Activated CD8-positive, alpha-beta memory T cell treated with anti-CD3 and anti-CD28 coated beads for 4 hours (primary cell): ENCODE data around the gene HSF2.

Experiments used
- DNase-seq, 2 donors: peaks; one replicate each; pipeline ENCODE4 v3.0.0-alpha.2; 2020; ENCODE audit warnings: low read depth in 2 of 2

HSF2 gene

GRCh38 chr6:122399348-122400120 lies at the start of gene HSF2:
TSS of gene HSF2 (plus strand) at chr6:122399652. CDS start at chr6:122399738, 86 bp downstream.
- peak; percentile 83 to 91 for DNase-seq

GRCh38 chr6:122352981-122353664 lies 46.3 kb upstream of the HSF2 start:
- DNase-seq: no peak

DNA sequence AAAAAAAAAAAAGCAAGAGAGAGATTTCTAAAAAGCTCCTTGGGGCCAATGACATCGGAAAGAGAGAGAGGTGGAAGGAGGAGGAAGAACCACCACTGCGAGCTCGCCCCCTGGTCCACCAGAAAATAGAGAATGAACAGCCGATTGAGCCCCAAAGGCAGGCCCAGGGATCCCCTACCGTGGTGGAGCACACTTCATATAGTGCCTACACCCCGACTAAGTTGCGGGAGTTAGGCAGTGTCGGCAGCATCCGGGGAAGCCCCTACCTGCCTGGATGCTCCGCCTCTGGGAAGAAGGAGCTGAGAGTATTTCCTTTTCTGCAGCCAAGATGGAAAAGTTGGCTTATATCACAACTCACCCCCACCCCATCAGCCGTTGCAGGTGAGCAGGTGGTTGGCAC lies 38.6 kb upstream of the HSF2 start:
- no peak for DNase-seq

- DNase-seq: no peak
Measured at GRCh38 chr6:122361314-122361979, 38.0 kb upstream of the HSF2 start.

DNA sequence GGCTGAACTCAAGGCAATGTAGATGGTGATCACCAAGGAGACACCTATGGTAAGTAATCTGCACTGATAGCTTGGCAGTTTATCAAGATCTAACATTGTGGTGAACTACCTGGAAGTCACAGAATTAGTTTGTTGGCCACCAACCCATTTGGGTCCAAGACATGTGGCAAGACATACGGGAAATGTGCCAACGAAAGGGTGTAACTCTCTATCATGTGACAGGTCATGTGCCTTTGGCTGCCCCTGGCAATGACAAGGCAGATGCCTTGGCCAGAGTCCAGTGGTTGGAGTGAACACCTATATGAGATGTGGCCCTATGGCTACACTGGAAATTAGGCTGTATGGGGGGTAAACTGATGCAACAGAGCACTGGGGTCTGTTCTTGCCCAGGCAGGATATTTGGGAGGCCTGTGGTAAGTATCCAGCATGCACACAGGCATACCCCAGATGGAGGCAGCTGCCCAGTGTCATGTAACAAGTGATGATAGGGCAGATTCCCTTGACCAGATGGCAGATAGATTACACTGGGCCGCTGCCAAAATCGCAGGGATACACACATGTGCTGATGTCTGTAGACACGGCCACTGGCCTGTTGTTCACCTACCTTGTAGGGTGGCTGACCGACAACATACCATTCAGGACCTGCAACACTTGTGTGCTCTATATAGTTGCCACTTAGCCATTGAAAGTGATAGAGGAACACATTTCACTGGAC lies 35.5 kb upstream of the HSF2 start:
- no peak for DNase-seq

DNA sequence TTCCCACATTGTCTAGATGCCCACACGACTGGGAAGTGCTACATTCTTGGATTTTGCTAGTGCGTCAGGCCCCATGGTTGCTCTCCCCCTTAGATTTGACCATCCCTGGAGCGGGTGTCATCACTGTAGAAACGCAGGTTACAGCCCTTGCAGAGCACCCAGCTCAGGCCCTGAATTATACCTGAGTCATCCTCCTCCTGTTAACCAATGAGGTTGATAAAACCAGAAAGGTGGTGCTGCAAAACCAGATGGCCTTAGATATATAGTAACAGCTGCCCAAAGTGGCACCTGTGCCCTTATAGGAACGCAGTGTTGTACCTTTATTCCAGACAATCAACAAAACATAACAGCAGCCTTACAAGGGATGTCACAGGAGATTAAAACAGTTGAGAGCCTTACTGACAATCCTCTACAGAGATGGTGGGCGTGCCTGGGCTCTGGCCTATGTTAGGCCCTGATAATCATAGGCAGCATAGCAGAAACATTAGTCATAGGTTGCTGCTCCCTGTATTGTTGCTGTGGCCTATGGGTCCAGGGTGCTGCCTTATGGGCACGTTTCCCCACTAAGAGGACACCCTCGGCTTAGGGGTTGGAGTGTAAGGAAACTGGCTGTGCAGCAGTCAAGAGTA lies 33.6 kb upstream of the HSF2 start:
- DNase-seq: no peak

DNA sequence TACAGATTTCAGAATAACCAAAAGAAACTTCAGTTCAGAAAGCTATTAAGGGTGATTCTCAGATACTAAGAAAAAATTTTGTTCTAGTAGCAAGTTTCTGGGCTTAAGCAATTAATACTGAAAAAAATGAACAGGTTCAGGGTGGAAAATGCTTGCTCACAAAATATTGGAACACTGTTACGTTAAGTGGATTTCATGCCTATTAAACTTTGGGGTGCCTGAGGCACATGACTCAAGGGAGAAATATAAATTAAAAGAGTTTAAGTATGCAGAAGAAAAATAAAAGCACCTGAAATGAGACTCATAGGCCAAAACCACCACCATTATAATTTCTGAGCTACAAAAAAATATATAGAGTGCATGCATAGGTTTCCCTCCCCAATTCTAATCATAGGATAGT lies 32.3 kb upstream of the HSF2 start:
- no peak for DNase-seq

GRCh38 chr6:122369536-122369935 lies 29.9 kb upstream of the HSF2 start:
- no peak for DNase-seq

DNA sequence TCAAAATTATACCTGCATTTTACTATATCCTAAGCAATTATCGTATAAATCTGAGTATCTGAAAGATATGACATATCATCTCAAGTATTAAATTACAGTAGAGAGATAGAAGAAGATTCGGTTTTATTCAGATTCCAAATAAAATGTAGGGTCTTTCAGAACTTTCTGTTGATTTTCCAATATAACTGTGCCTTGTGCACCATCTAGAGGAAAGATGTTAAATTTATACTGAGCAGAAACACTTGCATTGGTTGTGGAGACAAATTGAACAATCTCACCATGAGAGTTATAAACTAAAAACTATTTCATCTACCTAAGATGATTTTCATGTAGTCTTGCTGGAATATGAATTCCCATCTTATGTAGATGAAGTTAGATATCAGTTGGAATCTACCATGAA lies 26.8 kb upstream of the HSF2 start:
- DNase-seq: no peak

GRCh38 chr6:122374307-122374706 lies 25.1 kb upstream of the HSF2 start:
- DNase-seq: no peak

DNA sequence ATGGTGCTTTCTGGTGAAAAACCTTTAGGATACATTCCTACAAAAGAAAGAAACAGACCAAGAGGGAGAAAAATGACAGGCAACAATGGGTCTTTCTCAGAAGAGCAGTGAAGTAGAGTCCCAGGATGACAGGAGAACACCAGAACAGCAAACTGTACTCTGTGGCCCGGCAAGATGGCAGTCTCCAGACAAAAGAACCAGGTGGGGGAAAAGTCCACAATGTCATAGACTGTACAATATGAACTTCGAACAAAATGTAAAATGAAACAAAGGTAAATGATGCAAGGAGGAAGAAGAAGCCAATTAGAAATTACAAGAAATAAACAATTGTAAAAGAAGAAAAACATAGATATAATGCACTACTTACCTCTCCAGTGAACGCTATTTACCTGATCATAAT lies 23.2 kb upstream of the HSF2 start:
- DNase-seq: no peak

DNA sequence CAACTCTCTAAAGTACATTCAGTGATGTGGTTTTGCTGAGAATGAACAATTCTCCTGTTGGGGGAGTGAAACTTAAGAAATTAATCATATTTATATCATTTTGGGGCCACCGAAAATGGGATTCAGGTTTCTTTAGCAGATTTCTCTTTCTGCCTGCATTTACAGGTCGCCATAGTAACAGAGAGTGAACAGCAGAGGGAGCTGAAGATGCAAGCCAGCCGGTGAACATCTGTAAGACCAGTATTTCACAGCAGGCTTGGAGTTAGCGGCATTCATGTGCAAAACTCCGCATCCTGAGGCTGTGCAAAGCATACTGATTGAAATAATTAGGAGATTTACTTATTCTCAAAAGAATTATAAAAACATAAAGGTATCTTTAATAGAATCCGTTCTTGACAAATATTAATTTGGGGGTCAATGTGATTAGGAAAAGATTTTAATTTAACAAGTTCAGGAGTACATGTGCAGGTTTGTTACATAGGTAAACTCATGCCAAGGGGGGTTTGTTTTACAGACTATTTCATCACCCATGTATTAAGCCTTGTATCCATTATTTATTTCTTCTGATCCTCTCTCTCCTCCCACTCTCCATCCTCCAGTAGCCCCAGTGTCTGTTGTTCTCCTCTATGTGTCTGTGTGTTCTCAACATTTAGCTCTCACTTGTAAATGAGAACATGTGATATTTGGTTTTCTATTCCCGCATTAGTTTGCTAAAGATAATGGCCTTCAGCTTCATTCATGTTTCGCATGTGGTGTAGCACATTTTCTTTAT lies 17.8 kb upstream of the HSF2 start:
- DNase-seq: peak; percentile 19 to 26

DNA sequence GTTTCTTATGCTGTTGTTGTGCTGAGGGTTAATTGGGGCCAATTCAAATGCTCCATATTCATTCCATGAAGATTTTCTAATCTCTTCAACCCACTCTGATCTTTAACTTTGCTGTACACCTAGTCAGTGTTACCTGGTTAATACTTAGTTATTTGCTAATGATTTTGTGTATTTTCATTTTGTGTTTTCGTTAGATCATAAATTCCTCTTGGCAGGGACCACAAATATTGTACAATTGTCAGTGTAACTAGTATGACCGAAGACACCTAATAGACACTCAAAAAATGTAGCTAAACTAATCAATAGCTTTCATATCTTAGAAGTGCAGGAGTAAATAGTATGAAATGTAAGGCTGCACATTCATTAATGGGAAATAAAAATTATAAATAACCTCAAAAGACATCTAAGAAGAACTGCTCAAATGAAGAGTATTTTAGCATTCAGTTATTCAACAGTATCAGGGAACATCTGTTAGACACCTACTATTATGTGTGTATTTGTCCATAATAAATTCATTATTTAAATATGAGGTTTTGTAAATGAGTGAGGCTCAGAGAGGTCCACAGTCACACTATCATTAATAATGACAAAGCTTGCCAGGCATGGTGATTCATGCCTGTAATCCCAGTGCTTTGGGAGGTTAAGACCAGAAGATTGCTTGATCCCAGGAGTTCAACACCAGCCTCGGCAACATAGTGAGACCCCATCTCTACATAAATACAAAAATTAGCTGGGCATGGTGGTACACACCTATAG lies 13.4 kb upstream of the HSF2 start:
- no peak for DNase-seq

- no peak for DNase-seq
Measured at GRCh38 chr6:122388945-122389344, 10.5 kb upstream of the HSF2 start.

DNA sequence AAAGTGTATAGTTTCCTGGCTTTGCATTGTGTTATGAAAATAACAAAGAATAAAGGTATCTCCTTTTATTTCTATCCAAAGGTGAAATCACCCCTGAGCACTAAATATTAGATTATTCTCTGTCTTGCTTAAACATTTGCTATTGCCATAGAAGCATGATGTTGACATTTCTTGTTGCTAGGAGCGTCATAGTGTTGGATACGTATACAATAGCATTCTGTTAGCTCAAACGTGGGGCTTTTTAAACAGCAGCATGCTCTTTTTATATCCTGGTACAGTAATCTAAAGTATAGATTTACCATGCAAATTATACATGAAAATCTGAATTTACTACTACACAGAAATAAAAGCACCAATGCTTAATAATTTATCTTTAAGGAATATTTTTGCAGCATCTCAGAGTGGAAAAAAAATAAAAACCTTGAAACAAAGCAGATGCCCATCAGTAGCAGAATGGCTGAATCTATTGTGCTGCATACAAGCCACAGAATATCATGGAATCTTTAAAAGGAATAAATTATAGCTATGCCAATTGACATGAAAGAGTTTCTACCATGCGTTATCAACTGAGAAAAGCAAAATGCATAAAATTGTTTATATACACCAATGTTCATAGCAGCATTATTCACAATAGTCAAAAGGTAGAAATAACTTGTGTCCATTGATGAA lies 9.6 kb upstream of the HSF2 start:
- DNase-seq: no peak

DNA sequence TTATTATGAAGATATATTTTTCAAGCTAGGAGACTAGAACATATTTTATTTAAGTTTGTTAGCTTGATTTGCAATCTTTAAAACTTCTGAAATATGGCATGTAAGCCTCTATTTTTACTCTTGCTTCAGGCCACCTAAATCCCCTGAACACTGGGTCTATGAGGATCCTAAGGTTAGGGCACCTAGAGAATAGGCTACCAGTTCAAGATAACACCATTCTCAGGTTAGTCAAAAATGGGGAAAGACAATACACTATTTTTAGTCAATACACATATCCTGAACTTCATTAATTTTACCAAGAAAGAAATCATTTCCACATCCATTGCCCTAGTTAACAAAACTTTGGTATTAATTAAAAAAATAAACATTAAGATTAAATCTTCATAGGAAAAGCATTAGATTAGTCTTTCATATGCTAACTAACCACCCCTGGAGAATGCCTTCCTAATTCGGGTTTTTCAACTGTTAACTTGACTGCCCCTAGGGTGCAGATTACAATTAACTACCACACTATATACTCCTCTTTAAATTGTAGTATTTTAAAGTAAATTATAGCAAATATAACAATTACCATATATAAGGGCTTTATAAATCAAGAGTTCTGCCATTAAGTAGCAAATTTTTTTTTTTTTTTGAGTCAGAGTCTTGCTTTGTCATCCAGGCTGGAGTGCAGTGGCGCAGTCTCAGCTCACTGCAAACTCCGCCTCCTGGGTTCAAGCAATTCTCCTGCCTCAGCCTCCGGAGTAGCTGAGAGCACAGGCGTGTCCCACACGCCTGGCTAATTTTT lies 6.7 kb upstream of the HSF2 start:
- DNase-seq: no peak

DNA sequence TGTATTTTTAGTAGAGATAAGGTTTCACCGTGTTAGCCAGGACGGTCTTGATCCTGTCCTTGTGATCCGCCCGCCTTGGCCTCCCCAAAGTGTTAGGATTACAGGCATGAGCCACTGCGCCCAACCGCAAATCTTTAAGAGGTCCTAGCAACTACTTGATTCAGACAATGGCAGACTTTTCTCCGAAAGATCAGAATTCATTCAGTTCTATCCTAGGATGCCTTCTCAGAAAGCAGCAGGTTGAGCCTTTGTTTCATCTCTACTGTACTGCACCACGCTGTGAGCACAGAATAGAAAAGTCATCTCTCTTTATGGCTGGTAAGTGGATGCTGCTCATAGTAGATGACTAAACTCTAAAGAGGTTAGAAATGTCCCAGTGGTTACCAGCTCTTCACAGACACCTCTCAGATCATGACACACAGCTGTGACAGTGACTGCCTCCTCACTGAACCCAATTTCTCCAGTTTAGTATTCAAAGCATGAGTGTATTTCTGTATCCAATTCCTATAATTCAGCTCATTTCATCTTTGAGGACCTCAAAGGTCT lies 6.0 kb upstream of the HSF2 start:
- DNase-seq: no peak

GRCh38 chr6:122394016-122394415 lies 5.4 kb upstream of the HSF2 start:
- DNase-seq: no peak

DNA sequence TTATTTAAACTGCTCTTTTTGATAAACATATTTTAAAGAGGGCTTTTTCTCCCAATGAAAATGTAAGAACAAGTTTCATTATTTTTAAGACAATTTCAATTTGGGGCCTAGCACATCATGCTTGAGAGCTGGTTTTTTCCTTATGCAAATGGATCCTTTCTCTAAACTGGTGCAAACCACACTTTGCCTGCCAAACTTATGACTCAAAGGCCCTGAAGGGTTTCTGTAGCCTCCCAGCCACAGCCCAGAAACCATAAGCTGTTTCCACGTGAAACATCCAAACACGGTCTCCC lies 451 bp upstream of the HSF2 start:
- no peak for DNase-seq
